Raji (cell line): ENCODE measurements around the gene NPLOC4.

Source experiments
- POLR2A ChIP-seq: IDR thresholded peaks from 2 replicates; pipeline ENCODE4 v1.6.1; 2011; ENCODE audit warnings: low read depth, low read length, control low read depth; ENCODE audit not compliant: insufficient read depth

NPLOC4 gene

DNA sequence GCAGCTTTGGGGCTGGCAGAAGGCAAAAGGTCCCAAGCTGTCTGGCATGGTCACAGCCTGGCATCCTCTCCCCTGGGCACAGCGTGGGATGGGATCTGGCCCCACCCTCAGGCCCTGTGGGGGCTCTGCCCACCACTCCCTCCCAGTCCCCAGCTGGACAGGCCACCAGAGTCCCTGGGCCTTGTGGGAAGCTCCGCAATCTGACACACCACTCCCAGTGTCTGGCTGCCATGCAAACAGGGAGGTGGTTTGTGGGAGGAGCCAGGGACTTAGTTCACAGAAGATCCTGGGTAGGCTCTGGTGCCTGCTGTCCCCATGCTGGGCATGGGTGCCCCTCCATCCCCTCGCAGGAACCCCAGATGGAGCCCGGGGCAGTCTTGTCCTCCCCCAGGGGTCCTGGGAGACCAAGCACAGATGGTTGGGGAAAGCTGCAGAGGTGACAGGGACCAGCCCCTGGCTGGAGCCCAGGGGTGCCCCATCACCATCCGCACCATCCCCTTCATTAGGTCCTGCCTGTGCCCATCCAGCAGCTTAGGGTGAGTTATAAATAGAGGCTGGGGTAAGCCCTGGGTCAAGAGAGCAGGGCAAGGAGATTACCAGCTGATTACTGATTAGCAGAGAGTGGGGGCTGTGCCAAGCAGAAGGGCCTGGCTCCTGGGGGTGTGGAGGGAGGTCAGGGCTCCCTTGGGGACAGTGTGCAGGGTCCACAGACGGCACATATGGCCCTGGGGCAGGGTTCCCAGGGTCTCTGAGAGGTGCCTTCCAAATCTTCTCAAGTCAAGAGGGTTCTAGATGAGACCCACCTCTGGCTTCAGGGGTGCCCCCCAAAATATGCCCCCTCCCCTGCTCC, 102.5 kb downstream of the NPLOC4 start:
- peak; percentile 19; the same call in 1 of the 2 replicates for TF ChIP-seq POLR2A

DNA sequence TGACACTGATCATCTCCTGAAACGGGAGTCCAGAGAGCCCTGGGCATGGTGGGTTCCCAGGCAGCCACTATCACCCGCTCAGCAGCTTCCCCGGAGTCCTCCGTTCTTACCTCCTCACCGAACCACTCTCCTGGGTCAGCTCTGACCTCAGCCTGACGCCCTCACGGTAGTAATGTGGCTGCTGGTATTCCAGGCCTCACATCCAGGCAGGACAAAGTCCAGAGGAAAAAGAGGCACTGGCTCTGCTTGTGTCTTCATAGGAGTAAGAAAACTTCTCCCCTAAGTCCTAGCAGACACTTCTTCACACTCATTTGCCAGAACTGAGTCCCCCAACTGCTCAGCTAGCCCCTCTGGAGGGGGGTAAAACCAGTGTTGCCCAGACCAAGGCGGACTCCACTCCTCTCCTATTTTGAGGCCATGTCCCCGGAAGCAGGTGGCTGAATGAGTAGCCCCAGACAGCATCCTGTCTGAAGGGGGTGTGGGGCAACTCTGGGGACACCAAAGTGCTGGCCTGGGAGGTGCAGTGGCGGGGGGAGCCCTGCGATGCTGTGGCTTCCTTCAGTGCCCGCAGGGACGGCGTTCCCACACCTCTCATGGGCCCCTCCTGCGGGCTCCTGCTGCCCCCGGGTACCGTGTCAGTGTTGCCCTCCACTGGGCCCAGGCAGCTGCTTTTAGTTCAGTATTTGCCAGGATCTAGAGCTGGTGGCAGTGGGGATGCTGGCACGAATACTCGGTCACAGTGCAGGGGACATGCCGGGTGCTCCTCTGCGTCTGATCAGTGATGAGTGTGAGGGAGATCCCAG, 103.4 kb downstream of the NPLOC4 start:
- no peak for TF ChIP-seq POLR2A

DNA sequence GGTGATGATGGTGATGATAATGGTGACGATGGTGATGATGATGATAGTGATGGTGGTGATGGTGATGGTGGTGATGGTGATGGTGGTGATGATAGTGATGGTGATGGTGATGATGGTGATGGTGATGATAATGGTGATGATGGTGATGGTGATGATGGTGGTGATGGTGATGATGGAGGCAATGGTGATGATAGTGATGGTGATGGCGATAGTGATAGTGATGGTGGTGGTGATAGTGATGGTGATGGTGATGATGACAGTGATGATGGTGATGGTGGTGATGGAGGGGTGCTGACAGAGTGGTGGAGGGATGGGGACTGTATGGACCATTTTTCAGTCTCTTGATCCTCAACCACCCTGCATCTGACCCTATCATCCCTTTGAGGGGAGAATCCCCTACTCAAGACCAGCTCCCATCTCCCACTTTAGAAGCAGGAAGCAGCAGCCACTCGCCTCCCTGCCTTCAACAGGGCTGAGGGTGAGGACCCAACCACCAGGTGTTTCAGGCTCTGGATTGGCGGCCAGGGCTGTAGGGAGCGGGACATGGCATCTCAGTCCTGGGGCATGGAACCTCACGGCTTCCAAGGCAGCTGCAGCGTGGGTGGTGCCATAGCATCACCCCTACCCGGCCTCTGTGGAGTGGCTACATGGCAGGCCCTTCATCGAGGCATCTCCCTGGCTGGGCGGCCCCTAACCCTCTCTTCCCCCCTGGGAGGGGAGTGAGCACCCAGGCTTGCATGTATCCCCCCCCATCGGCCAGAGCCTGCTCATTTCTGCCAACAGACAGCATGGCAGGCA, 104.2 kb downstream of the NPLOC4 start:
- TF ChIP-seq POLR2A = peak; percentile 47; the same call in 1 of the 2 replicates

- TF ChIP-seq POLR2A = 0 out of 2 replicates have a peak, but pooled peaks have one; percentile 7
Measured at GRCh38 chr17:81529437-81529803, 107.5 kb downstream of the NPLOC4 start.

DNA sequence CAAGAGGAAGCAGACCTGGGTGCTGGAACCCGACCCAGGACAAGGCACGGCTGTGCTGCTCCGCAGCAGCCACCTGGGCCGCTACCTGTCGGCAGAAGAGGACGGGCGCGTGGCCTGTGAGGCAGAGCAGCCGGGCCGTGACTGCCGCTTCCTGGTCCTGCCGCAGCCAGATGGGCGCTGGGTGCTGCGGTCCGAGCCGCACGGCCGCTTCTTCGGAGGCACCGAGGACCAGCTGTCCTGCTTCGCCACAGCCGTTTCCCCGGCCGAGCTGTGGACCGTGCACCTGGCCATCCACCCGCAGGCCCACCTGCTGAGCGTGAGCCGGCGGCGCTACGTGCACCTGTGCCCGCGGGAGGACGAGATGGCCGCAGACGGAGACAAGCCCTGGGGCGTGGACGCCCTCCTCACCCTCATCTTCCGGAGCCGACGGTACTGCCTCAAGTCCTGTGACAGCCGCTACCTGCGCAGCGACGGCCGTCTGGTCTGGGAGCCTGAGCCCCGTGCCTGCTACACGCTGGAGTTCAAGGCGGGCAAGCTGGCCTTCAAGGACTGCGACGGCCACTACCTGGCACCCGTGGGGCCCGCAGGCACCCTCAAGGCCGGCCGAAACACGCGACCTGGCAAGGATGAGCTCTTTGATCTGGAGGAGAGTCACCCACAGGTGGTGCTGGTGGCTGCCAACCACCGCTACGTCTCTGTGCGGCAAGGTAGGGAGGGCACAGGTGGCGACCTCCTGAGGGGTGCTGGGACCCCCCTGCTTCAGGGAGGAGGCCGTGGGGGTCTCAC, 108.1 kb downstream of the NPLOC4 start:
- TF ChIP-seq POLR2A = no peak

GRCh38 chr17:81528384-81528650, 108.6 kb downstream of the NPLOC4 start:
- no peak for TF ChIP-seq POLR2A

DNA sequence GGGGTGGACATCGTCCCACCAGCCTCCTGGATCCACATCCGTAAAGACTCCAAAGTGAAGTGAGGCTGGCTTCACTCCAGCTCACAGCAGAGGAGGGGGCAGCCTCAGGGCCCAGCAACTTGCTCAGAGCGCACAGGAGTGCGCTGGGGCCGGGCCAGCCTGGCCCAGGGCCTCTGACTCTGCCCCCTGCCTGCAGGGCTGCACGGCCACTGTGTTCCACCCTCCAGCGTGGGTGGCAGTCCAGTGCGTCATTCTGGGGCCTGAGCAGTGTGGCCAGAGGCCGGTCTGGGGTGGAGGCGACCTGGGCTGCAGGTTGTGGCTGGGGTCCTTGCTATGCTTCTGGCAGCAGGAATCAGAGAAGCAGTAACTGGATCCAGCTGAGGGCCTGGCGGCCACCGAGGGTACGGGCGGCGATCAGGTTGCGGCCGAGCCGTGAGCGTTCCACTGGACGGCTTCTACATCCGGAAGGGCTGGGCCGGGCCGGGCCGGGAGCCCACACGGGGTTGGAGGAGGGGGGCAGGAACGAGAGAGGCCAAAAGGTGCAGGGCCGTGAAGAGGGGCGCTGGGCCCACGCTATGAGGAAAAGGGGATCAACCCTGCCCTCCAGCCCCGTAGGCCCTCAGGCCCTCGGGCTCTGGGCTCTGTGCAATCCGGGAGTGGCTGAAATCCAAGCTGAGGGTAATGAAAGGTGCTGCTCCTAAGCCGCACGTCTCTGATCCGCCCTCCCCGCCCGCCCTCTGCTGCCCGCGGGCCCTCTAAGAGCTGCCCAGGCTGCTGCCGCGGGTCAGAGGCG, 109.1 kb downstream of the NPLOC4 start, which contains the start of gene FSCN2:
Gene FSCN2 (plus strand): TSS at position 787 of the 793 bp plus-strand sequence. CDS start 155 bp downstream, outside the sequence.
- TF ChIP-seq POLR2A = no peak

DNA sequence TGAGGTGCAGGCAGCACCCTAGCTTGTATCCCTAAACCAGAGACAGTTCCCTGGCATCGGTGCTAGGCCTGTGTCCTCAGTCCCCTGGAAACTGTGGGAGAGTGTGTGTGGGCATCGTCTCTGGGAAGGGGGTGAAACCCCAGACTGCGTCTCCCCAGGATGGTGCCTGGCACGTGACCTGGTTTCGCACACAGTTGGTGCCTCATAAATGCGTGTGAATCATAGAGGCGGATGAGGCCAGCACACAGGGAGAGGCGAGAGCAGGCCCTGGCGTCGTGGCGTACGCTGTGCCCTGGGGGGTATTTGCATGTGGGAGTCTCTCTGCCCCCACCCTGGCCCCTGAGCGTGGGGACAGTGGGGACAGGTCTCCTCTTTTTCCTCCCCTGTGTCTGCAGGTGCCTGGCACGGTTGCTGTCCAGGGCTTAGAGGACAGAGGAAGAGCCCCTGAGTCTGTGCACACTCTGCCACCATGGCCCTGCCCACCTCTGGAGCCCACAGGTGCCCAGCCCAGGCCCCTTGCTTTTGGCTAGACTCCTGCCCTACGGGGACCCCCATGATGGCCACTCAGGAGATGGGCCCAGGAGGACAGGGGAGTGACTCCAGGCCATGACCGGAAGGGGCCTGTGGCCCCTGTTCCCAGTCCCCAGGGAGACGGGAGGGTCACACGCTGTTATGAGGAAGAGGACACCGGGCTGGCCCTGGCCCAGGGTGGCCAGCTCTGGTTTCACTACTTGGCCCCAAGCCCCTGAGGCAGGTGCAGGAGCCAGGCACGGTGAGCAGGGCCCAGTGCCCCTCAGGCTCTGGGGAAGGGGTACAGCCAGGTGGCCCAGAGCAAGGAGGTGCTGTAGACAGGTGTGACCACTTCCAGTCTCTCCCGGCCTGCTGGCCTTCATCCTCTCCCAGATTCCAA, 110.0 kb downstream of the NPLOC4 start:
- TF ChIP-seq POLR2A = no peak

- TF ChIP-seq POLR2A = no peak
Measured at GRCh38 chr17:81524865-81525159, 112.1 kb downstream of the NPLOC4 start.

DNA sequence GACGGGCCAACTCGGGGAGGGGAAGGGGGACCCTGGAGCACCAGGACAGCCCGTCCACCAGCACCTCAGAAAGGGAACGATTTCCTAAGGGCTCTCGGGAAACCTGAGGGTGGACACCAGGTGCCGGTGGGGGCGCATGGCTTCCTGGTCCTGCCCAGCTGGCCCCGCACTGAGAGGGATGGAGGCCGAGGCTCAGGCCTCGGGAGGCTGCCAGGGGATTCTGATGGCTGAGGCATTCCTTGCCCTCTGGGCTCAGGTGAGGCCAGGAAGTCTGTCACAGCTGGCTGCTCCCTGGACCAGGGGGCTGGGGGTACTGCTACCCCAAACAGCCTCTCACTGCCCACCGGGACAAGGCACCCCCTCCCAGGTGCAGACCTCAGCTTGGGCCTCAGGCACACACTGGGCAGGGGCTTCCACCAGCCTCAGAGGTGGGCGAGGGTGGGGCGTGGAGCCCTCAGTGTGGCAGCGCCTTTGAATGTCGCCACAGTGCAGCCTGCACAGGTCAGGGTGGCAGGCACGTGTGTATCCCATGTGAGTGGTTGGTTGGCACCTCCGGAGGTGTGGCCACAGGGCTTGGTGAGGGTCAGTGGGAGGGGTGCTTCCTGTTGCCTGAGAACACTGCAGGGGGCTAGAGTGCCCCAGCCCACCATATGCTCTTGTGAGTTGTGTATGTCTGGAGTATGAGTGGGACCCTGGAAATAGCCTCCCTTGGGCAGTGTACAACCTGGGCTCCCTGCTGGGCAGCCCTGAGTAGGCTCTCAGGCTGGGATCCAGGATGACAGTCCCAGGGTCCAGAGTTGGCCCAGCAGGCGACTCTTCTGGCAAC, 112.7 kb downstream of the NPLOC4 start:
- TF ChIP-seq POLR2A = no peak

- no peak for TF ChIP-seq POLR2A
Measured at GRCh38 chr17:81523402-81524038, 113.4 kb downstream of the NPLOC4 start.
